Subcutaneous adipose tissue (tissue), 4 donors: ENCODE results near the gene IGF2. TPM values are rescaled to one million over a fixed set of nuclear protein-coding genes. Genes with fewer than 3 reads are reported as not detected.

ENCODE experiments used
- CTCF ChIP-seq: fragments of 450-650 bp; IDR thresholded peaks from one replicate; pipeline ENCODE4 v1.5.1; 2016; ENCODE audit warnings: low read depth, mild to moderate bottlenecking, control low read depth, antibody characterized with exemption, moderate library complexity
- total RNA-seq, 4 donors: library from RNA; depleted of rRNA; stranded (reverse); fragments of >200 nt; gene quantifications; one replicate each; pipeline ENCODE4 v1.1.0, GENCODE V29; 2016

IGF2 gene
- total RNA-seq, 4 donors from 2014 or later, result 21.6 to 32.8 (median 26.6) TPM

- no peak for TF ChIP-seq CTCF
Measured at GRCh38 chr11:2163428-2163978, 24.3 kb upstream of the IGF2 start.

DNA sequence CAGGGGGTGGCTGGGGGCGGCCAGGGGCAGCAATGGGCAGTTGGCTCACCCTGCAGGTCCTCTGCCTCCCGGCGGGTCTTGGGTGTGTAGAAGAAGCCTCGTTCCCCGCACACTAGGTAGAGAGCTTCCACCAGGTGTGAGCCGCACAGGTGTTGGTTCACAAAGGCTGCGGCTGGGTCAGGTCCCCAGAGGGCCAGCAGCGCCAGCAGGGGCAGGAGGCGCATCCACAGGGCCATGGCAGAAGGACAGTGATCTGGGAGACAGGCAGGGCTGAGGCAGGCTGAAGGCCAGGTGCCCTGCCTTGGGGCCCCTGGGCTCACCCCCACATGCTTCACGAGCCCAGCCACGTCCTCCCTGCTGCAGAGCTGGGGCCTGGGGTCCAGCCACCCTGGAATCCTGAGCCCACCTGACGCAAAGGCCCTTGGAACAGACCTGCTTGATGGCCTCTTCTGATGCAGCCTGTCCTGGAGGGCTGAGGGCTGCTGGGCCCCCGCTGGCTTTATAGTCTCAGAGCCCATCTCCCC is 21.6 kb upstream of the IGF2 start, which contains the start of gene INS:
INS (minus strand) TSS at position 474 of the 524 bp plus-strand sequence; CDS start at position 236, 238 bp downstream.
- TF ChIP-seq CTCF, result no peak

- TF ChIP-seq CTCF, result no peak
Measured at GRCh38 chr11:2159536-2160413, 20.6 kb upstream of the IGF2 start.

GRCh38 chr11:2158966-2159365 is 19.8 kb upstream of the IGF2 start:
- no peak for TF ChIP-seq CTCF

DNA sequence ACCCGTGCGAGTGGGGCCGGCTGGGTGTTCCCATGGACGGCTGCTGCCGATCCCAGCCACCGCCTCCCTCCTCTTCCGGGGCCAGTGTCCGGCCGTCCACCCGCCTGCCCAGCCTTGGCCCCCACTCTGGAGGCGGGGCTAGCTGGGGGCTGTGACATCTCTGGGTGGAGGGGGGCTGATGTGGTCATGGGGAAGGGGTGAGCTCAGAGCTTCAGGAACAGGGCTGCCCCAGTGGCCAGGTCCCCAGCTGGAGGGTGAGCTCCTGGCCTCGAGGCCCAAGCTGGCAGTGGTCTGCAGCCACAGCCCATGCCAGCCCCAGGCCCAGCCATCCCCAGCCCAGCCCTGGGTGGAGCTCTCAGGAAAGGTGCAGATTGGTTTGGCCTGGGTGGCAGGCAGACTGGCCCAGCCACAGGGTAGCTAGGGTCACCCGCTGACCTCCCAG is 19.1 kb upstream of the IGF2 start:
- no peak for TF ChIP-seq CTCF

- TF ChIP-seq CTCF, result no peak
Measured at GRCh38 chr11:2157294-2158040, 18.3 kb upstream of the IGF2 start.
